HepG2 (cell line): Measurements from ENCODE around the gene NTN4. TPM values are rescaled to one million over a fixed set of nuclear protein-coding genes. Genes with fewer than 3 reads are reported as not detected.

Source experiments
- ATAC-seq: fragments of 200-7000 bp; cut with Tn5 transposase; 3 replicates; pipeline ENCODE4 v1.9.1; 2020; ENCODE audit warnings: mild to moderate bottlenecking, moderate library complexity
- BruUV-seq: library from RNA; stranded (reverse); fragments of 400-500 nt; replicated peaks from 2 replicates; lab custom pipeline; 2021; lab: Mats Ljungman, UMichigan
- CTCF ChIA-PET: fragments of 300-600 bp; formaldehyde crosslinking; extraction: SDS; loops from one replicate; lab custom pipeline; 2021; ENCODE audit warnings: low total read pairs, inconsistent platforms, low intra/inter-chr PET ratio; lab: Yijun Ruan, JAX
- POLR2A ChIA-PET: fragments of 350-600 bp; sonication (Branson Sonifier 250); formaldehyde crosslinking; loops from one replicate; lab custom pipeline; 2020; ENCODE audit warnings: antibody characterized with exemption, inconsistent platforms; lab: Yijun Ruan, JAX
- DNase-seq: peaks from one replicate; pipeline ENCODE4 v3.0.0-alpha.2; 2015; ENCODE audit warnings: low spot score
- FAIRE-seq: peaks from 3 replicates; lab custom pipeline; 2011; peaks lifted over from hg19 to GRCh38; lab: Jason Lieb, UNC
- H2AFZ ChIP-seq: one replicate; pipeline ENCODE4 v1.6.1; 2011; ENCODE audit warnings: low read length, inconsistent platforms
- H3K27ac ChIP-seq: fragments of 300-600 bp; 3 replicates; pipeline ENCODE4 v1.8.0; 2011; ENCODE audit warnings: mixed run types, mild to moderate bottlenecking, mixed read lengths, low read length, inconsistent platforms; ENCODE audit not compliant: insufficient read depth; ENCODE audit errors: extremely low read length
- H3K27me3 ChIP-seq, 2 experiments: fragments of 200-600 bp in 1 of 2; 2 replicates in 1 of 2; 3 replicates in 1 of 2; pipeline versions ENCODE4 v1.6.0 to v1.8.0; 2011; ENCODE audit warnings: low read length in 2 of 2, mild to moderate bottlenecking in 2 of 2, moderate library complexity in 2 of 2, inconsistent platforms in 1 of 2; ENCODE audit not compliant: insufficient read depth in 2 of 2, control insufficient read depth in 1 of 2
- H3K36me3 ChIP-seq, 2 experiments: fragments of 200-600 bp in 1 of 2; replicated peaks in 1 of 2; 2 replicates in 1 of 2; 3 replicates in 1 of 2; pipeline versions ENCODE4 v1.5.1 to v1.8.0; 2011; ENCODE audit warnings: low read length in 2 of 2, inconsistent platforms in 1 of 2; ENCODE audit not compliant: insufficient read depth in 2 of 2, control insufficient read depth in 1 of 2
- H3K4me1 ChIP-seq: 2 replicates; pipeline ENCODE4 v1.5.1; 2012; ENCODE audit warnings: low read length, inconsistent platforms; ENCODE audit not compliant: insufficient read depth
- H3K4me2 ChIP-seq: 2 replicates; pipeline ENCODE4 v1.6.0; 2011; ENCODE audit warnings: low read depth, low read length, inconsistent platforms
- H3K4me3 ChIP-seq, 3 experiments: fragments of 200-600 bp in 1 of 3; sonication (generic), shearing (Covaris generic) in 1 of 3; replicated peaks in 1 of 3; 2 replicates each; pipeline ENCODE4 v1.5.1; 2011 to 2016; ENCODE audit warnings: low read length in 3 of 3, inconsistent platforms in 2 of 3, low read depth in 2 of 3, mild to moderate bottlenecking in 2 of 3, control low read depth in 1 of 3, mixed read lengths in 1 of 3; ENCODE audit not compliant: insufficient read depth in 1 of 3
- H3K79me2 ChIP-seq: one replicate; pipeline ENCODE4 v1.6.1; 2011; ENCODE audit warnings: low read length, inconsistent platforms; ENCODE audit not compliant: insufficient read depth
- H3K9ac ChIP-seq: 2 replicates; pipeline ENCODE4 v1.6.0; 2011; ENCODE audit warnings: mild to moderate bottlenecking, low read depth, low read length, inconsistent platforms; ENCODE audit not compliant: insufficient read depth
- H3K9me3 ChIP-seq: 2 replicates; pipeline ENCODE4 v1.5.1; 2012; ENCODE audit warnings: mild to moderate bottlenecking, low read length
- H4K20me1 ChIP-seq: 2 replicates; pipeline ENCODE4 v1.6.0; 2011; ENCODE audit warnings: inconsistent platforms, mild to moderate bottlenecking, low read length, moderate library complexity; ENCODE audit not compliant: insufficient read depth
- FOXO1 ChIP-seq: sonication (generic); formaldehyde crosslinking; IDR thresholded peaks from 2 replicates; pipeline ENCODE4 v1.4.0; 2020; ENCODE audit warnings: missing genetic modification reagents
- GTF3A ChIP-seq: sonication (generic); formaldehyde crosslinking; conservative IDR thresholded peaks from 2 replicates; pipeline ENCODE4 v1.4.0; 2020; ENCODE audit warnings: mild to moderate bottlenecking, missing genetic modification reagents
- KLF11 ChIP-seq: IDR thresholded peaks from 2 replicates; pipeline ENCODE4 v1.6.1; 2016; ENCODE audit warnings: missing compliant biosample characterization
- MEIS1 ChIP-seq: sonication (generic); formaldehyde crosslinking; IDR thresholded peaks from 2 replicates; pipeline ENCODE4 v1.9.0; 2021; ENCODE audit warnings: mild to moderate bottlenecking, missing genetic modification reagents, moderate library complexity, borderline replicate concordance
- MXD3 ChIP-seq: IDR thresholded peaks from 2 replicates; pipeline ENCODE4 v1.6.1; 2016; ENCODE audit warnings: mild to moderate bottlenecking, missing biosample characterization, missing genetic modification reagents
- SOX13 ChIP-seq, 3 experiments: fragments of 450-650 bp in 1 of 3; sonication (generic) in 1 of 3; formaldehyde crosslinking in 1 of 3; IDR thresholded peaks in 2 of 3; conservative IDR thresholded peaks in 1 of 3; 2 replicates each; pipeline versions ENCODE4 v1.5.0 to v1.6.1; 2016 to 2020; ENCODE audit warnings: antibody characterized with exemption in 1 of 3, mild to moderate bottlenecking in 1 of 3, missing compliant biosample characterization in 1 of 3, missing genetic modification reagents in 1 of 3, moderate library complexity in 1 of 3
- SOX5 ChIP-seq: IDR thresholded peaks from 2 replicates; pipeline ENCODE4 v1.6.1; 2016; ENCODE audit warnings: borderline replicate concordance
- TIGD3 ChIP-seq: sonication (generic); formaldehyde crosslinking; IDR thresholded peaks from 2 replicates; pipeline ENCODE4 v1.5.1; 2020; ENCODE audit warnings: mild to moderate bottlenecking, missing genetic modification reagents, borderline replicate concordance
- ZNF468 ChIP-seq: sonication (generic); formaldehyde crosslinking; IDR thresholded peaks from 2 replicates; pipeline ENCODE4 v1.8.0; 2022; ENCODE audit warnings: mild to moderate bottlenecking, moderate library complexity, missing genetic modification reagents
- ZNF660 ChIP-seq: sonication (generic); formaldehyde crosslinking; IDR thresholded peaks from 2 replicates; pipeline ENCODE4 v1.5.1; 2020; ENCODE audit warnings: mild to moderate bottlenecking, low read depth, missing genetic modification reagents, borderline replicate concordance
- WGBS: methylation state at CpG from one replicate; pipeline ENCODE4 v1.1.6; 2017; ENCODE audit warnings: low lambda C conversion rate; 5-methylcytosine and 5-hydroxymethylcytosine counted together
- in situ Hi-C: cut with HindIII; loops from 2 replicates; pipeline ENCODE4 v1.10.0; 2017; ENCODE audit warnings: low pct_unique_long_range_greater_than_20kb; ENCODE audit not compliant: extremely low pct_ligation_motif_present
- intact Hi-C: fragments of 100-400 bp; cut with micrococcal nuclease; formaldehyde crosslinking; loops from one replicate; pipeline ENCODE4 v1.10.0; 2022; ENCODE audit not compliant: unreplicated experiment
- polyA plus RNA-seq, 8 experiments: library from polyadenylated mRNA; depleted of rRNA in 3 of 8; stranded (reverse) in 7 of 8; unstranded in 1 of 8; fragments of >200 nt; fragmentation: Illumina TruSeq in 4 of 8; extraction: Trizol in 4 of 8; gene quantifications; 2 replicates each; pipeline versions ENCODE4 v1.2.1 to v1.2.3, GENCODE V29; 2011 to 2016; ENCODE audit warnings: low read depth in 4 of 8, missing spikeins in 1 of 8, mixed read lengths in 1 of 8; ENCODE audit not compliant: insufficient read depth in 1 of 8
- total RNA-seq, 5 experiments: library from RNA; depleted of rRNA; stranded (reverse); fragments of >200 nt; fragmentation: Illumina TruSeq; extraction: Trizol; gene quantifications; 2 replicates each; pipeline ENCODE4 v1.2.3, GENCODE V29; 2016; ENCODE audit warnings: low read depth in 1 of 5

The NTN4 gene
- total and polyA plus RNA-seq, 2 of the 13 experiments (the other 11 are each of a cell fraction or from before 2014, with no cell fraction given), result 7.8 to 11.5 TPM

GRCh38 chr12:95625012-95625411 is 165.6 kb downstream of the NTN4 start (continued):
- no peak for TF ChIP-seq ZNF660 (CRISPR knock-in tag)

GRCh38 chr12:95624589-95624988 is 166.0 kb downstream of the NTN4 start:
- H3K4me3 ChIP-seq, result no peak overlapping the region
- H3K9ac ChIP-seq, result no peak overlapping the region
- in situ Hi-C loops, result loop anchor here (10.0 kb wide), 1 partner anchor 180 kb away; no protein-coding TSS in a partner anchor
- ATAC-seq (no peak; the same call in 2 of the 3 replicates), DNase-seq (peak; percentile 28), FAIRE-seq (no peak)
- ChIA-PET POLR2A (no interaction called here), CTCF (interaction anchor here (2.5 kb wide), 1 partner anchor 191 kb away, joined by 16 read pairs; no protein-coding TSS in a partner anchor)
- H3K4me2 ChIP-seq, result no peak overlapping the region
- WGBS, result 23% methylated on average over 7 of the region's 7 CpGs
- H3K4me1 ChIP-seq, result peaks cover 14% of the 10 kb centered on the region
- no peak overlapping the region for H3K27ac ChIP-seq
- no TSS peak for BruUV-seq
- no peaks in the 10 kb centered on the region; a peak in 1 of 5 replicates for H3K27me3 ChIP-seq
- TF ChIP-seq KLF11 (CRISPR knock-in tag) (no peak), SOX13 (IDR thresholded peaks at IDR 0.05) (no peak), SOX13 (CRISPR knock-in tag; conservative IDR thresholded peaks at IDR 0.05 in 1 of 2, IDR thresholded peaks at IDR 0.05 in 1 of 2) (peak in 1 of 2 experiments; percentile 70; a peak in 2 of 4 replicates), TIGD3 (CRISPR knock-in tag) (no peak), ZNF468 (no peak), MEIS1 (no peak), MXD3 (CRISPR knock-in tag) (no peak), GTF3A (CRISPR knock-in tag) (no peak), SOX5 (CRISPR knock-in tag) (peak; percentile 32; the same call in 1 of the 2 replicates), FOXO1 (CRISPR knock-in tag) (no peak)
- intact Hi-C loops, result loop anchor here (10.0 kb wide), 1 partner anchor 90 kb away; no protein-coding TSS in a partner anchor
- no peaks in the 10 kb centered on the region for H3K79me2 ChIP-seq
- H3K9me3 ChIP-seq, result no peaks in the 10 kb centered on the region
- H2AFZ ChIP-seq, result no peak overlapping the region
- H4K20me1 ChIP-seq, result no peaks in the 10 kb centered on the region
- H3K36me3 ChIP-seq, result no peaks in the 10 kb centered on the region
